Peyer's patch (tissue), 4 donors: ENCODE data around the gene TNFAIP6. TPM values are rescaled to one million over a fixed set of nuclear protein-coding genes. Genes with fewer than 3 reads are reported as not detected.

Experiments
- DNase-seq, 3 donors: peaks; one replicate each; pipeline ENCODE4 v3.0.0-alpha.2; 2017 to 2019
- H3K27ac ChIP-seq, 4 donors: fragments of 200-600 bp; sonication (generic); one replicate each; pipeline ENCODE4 v1.5.1; 2016 to 2019
- H3K27me3 ChIP-seq, 2 donors: fragments of 200-600 bp; sonication (generic); one replicate each; pipeline ENCODE4 v1.5.1; 2019
- H3K36me3 ChIP-seq, 3 donors: fragments of 200-600 bp; sonication (generic); one replicate each; pipeline ENCODE4 v1.5.1; 2016 to 2019
- H3K4me1 ChIP-seq, 4 donors: fragments of 200-600 bp; sonication (generic); one replicate each; pipeline ENCODE4 v1.5.1; 2016 to 2019
- H3K4me3 ChIP-seq, 4 donors: fragments of 200-600 bp; sonication (generic); 1 replicate in 3 of 4; 2 replicates in 1 of 4; pipeline ENCODE4 v1.5.1; 2016 to 2019; ENCODE audit warnings: mild to moderate bottlenecking in 1 of 4
- H3K9me3 ChIP-seq, 4 donors: fragments of 200-600 bp; sonication (generic); one replicate each; pipeline ENCODE4 v1.5.1; 2016 to 2019; ENCODE audit warnings: mild to moderate bottlenecking in 1 of 4
- CTCF ChIP-seq, 6 experiments: fragments of 450-650 bp in 4 of 6; fragments of 200-600 bp in 2 of 6; sonication (generic) in 1 of 6; IDR thresholded peaks; one replicate each; pipeline ENCODE4 v1.5.1; 2017 to 2019; ENCODE audit warnings: antibody characterized with exemption in 6 of 6, mild to moderate bottlenecking in 3 of 6, moderate library complexity in 1 of 6
- POLR2A ChIP-seq, 2 donors: fragments of 450-650 bp; IDR thresholded peaks; one replicate each; pipeline ENCODE4 v1.5.1; 2017; ENCODE audit warnings: antibody characterized with exemption in 2 of 2, mild to moderate bottlenecking in 2 of 2, moderate library complexity in 2 of 2
- total RNA-seq, 4 donors: library from RNA; depleted of rRNA; stranded (reverse); fragments of >200 nt; gene quantifications; one replicate each; pipeline ENCODE4 v1.1.0, GENCODE V29; 2016

Gene TNFAIP6
- total RNA-seq, 4 donors from 2014 or later: 1.1 TPM; not detected in 3

GRCh38 chr2:151380580-151381235, 23.3 kb downstream of the TNFAIP6 start:
- Histone ChIP-seq H3K4me3 (no peak overlapping the region), H3K4me1 (no peaks in the 10 kb centered on the region), H3K9me3 (no peaks in the 10 kb centered on the region), H3K27me3 (no peaks in the 10 kb centered on the region), H3K27ac (no peak overlapping the region), H3K36me3 (no peaks in the 10 kb centered on the region)
- no peak for DNase-seq
- TF ChIP-seq CTCF (IDR thresholded peaks at IDR 0.05): no peak
- no peak for TF ChIP-seq POLR2A (IDR thresholded peaks at IDR 0.05)

- Histone ChIP-seq H3K36me3 (no peaks in the 10 kb centered on the region), H3K27ac (no peak overlapping the region), H3K4me1 (no peaks in the 10 kb centered on the region), H3K4me3 (no peak overlapping the region), H3K9me3 (no peaks in the 10 kb centered on the region), H3K27me3 (no peaks in the 10 kb centered on the region)
- DNase-seq: no peak
- TF ChIP-seq CTCF (IDR thresholded peaks at IDR 0.05) (no peak), POLR2A (IDR thresholded peaks at IDR 0.05) (no peak)
Measured at GRCh38 chr2:151381266-151381665, 23.9 kb downstream of the TNFAIP6 start.

GRCh38 chr2:151388011-151388410, 30.6 kb downstream of the TNFAIP6 start:
- Histone ChIP-seq H3K27ac (no peak overlapping the region), H3K27me3 (no peaks in the 10 kb centered on the region), H3K4me1 (no peaks in the 10 kb centered on the region), H3K4me3 (no peak overlapping the region), H3K36me3 (no peaks in the 10 kb centered on the region), H3K9me3 (no peaks in the 10 kb centered on the region)
- DNase-seq: no peak
- TF ChIP-seq CTCF (IDR thresholded peaks at IDR 0.05) (no peak), POLR2A (IDR thresholded peaks at IDR 0.05) (no peak)

- Histone ChIP-seq H3K4me1 (no peaks in the 10 kb centered on the region), H3K27ac (no peak overlapping the region), H3K4me3 (no peak overlapping the region), H3K36me3 (no peaks in the 10 kb centered on the region), H3K27me3 (no peaks in the 10 kb centered on the region), H3K9me3 (no peaks in the 10 kb centered on the region)
- no peak for DNase-seq
- TF ChIP-seq CTCF (IDR thresholded peaks at IDR 0.05): no peak
- no peak for TF ChIP-seq POLR2A (IDR thresholded peaks at IDR 0.05)
Measured at GRCh38 chr2:151391436-151391835, 34.0 kb downstream of the TNFAIP6 start.

GRCh38 chr2:151394509-151394908, 37.1 kb downstream of the TNFAIP6 start:
- H3K4me1 ChIP-seq: no peaks in the 10 kb centered on the region
- H3K27ac ChIP-seq: no peak overlapping the region
- H3K27me3 ChIP-seq: no peaks in the 10 kb centered on the region
- no peak for DNase-seq
- no peaks in the 10 kb centered on the region for H3K9me3 ChIP-seq
- TF ChIP-seq POLR2A (IDR thresholded peaks at IDR 0.05): no peak
- TF ChIP-seq CTCF (IDR thresholded peaks at IDR 0.05): no peak
- H3K36me3 ChIP-seq: no peaks in the 10 kb centered on the region
- no peak overlapping the region for H3K4me3 ChIP-seq
